ENCODE measurements around the gene HACD3.
"Not testable (repeated sequence)": the region's sequence is repeated elsewhere in the genome, so short reads cannot be mapped to it uniquely, and the experiment has no call there.

The HACD3 gene

DNA sequence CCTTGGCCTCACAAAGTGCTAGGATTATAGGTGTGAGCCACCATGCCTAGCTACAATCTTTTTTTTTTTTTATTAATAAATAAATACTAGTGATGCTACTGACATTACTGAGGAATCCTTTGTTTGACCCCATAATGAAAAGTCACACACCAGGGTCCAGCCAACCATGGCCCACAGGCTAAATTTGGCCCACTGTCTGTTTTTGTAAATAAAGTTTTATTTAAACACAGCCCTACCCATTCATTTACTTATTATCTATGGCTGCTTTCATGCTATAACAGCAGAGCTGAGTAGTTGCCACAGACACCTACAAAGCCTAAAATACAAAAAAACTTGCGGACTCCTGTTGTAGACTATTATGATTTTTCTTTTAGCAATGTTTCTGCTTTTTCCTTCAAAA, 73.3 kb downstream of the HACD3 start:
- DNase-seq, result no peak

- peak; percentile 90 for DNase-seq
Observed at GRCh38 chr15:65610871-65611718, 80.8 kb downstream of the HACD3 start, which contains the start of gene INTS14. Gene INTS14 (minus strand): TSS chr15:65611131. CDS start chr15:65607380, 3,751 bp downstream.

- no peak for DNase-seq
Observed at GRCh38 chr15:65611888-65612615, 81.8 kb downstream of the HACD3 start.

- DNase-seq, result no peak
Observed at GRCh38 chr15:65612616-65612946, 82.3 kb downstream of the HACD3 start.

- no peak for DNase-seq
Observed at GRCh38 chr15:65612949-65613744, 82.9 kb downstream of the HACD3 start.

DNA sequence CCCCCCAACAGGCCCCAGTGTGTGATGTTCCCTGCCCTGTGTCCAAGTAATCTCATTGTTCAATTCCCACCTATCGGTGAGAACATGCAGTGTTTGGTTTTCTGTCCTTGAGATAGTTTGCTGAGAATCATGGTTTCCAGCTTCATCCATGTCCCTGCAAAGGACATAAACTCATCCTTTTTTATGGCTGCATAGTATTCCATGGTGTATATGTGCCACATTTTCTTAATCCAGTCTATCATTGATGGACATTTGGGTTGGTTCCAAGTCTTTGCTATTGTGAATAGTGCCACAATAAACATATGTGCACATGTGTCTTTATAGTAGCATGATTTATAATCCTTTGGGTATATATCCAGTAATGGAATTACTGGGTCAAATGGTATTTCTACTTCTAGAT, 85.6 kb downstream of the HACD3 start:
- not testable (repeated sequence) for DNase-seq

DNA sequence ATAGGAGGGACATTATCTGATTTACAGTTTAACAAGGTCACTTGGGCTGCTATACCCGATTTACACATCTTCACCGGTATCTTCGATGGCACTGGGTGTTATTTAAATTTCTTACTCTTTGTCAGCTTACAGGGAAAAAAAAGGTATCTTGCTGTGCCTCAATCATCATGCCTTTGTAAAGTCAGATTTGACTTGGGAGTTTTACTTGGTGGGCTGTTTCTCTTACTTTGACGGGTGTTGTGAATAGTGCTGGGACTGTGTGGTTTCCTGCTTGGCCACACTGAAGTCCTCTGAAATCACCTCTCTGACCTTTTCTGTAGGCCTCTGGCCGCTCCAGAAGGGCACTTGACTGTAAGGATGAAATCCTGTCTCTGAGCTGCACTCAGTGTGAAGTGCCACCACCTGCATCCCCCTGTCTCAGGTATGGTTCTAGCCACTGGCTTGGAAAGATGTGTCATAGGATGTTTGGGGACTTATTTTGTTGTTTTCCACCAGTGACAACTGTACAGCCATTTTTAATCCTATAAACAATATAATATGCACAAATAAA, 88.4 kb downstream of the HACD3 start:
- no peak for DNase-seq

DNA sequence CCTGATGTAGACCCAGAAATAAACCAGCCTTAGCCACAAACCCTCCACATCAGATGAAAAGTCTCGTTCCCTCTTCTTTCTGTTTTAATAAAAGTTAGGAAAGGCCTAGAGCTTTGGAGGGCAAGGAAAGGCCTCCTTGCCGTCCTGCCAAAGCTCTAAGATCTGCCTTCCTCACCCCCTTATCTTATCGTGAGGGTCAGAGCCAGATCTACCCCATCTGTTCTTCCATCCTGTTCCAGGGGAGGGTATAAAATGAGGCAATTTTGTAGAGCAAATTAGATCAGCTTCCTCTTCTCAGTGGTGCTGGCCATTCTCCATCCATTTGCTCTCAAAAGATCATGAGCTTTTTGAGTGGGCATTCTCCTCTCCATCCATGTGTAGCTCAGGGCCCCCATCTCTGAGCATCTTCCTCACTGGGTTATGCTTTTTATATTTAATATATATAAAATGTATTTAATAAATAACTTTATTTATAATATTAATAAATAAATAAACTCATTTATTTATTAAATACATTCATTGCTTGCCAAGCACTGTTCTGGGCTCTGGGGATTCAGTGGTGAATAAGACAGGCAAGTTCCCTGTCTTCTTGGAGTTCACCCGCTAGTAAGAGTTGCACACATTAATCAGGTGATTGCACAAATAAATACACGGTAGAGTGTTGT, 89.5 kb downstream of the HACD3 start:
- no peak for DNase-seq

GRCh38 chr15:65620833-65621232, 90.6 kb downstream of the HACD3 start:
- DNase-seq, result no peak

DNA sequence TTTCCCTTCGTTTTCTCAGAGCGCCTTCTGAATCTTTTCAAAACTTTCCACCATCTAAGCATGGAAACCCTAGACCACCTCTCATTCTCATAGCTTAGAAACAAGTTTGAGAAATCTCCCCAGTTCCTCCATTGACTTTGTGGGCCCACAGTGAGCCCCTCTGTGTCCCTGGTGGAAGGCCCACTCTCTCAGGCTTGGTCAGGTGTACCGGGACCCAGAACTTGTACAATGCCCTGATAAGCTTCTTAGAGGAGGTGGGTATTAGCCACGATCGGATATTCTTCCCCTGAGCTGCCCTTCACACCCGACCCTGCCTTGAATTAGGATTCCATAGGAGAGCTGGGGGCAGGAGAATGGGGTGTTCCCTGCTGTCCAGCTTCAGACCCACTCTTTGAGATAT, 91.4 kb downstream of the HACD3 start, which contains the start of gene SLC24A1:
Gene SLC24A1 (plus strand): TSS at position 301 of the 400 bp plus-strand sequence. CDS start 2,143 bp downstream, outside the sequence.
- DNase-seq, result no peak

- DNase-seq, result no peak
Observed at GRCh38 chr15:65623103-65623502, 92.8 kb downstream of the HACD3 start.

DNA sequence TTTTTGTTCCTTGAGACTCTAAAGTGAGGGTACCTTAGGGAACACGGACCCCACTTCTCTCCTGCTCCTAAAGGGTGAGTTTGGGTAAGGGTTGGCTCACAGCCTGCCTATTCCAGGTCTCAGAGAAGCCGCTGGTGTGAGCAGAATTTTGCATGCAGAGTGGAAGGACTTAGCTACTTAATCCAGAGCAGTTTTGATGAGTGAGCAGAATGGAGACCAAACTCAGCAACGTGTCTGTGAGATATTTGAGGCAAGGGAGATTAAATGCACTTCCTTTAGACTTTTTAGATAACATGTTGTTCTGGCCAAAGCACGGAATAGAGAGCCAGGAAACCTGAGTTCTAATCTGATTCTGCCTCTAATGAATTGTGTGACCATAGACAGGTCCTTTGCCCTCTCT, 96.6 kb downstream of the HACD3 start:
- no peak for DNase-seq
